ENCODE measurements around the gene NUP54. TPM values are rescaled to one million over a fixed set of nuclear protein-coding genes. Genes with fewer than 3 reads are reported as not detected.

Gene NUP54
- total RNA-seq (ENCODE audit: low replicate concordance): 38.0 and 55.4 TPM in 2 replicates
- long read RNA-seq, transcript NUP54-217 (11 exons, 1,563 nt): minor isoform, 9 of 256 reads
- long read RNA-seq, transcript NUP54-201 (12 exons, 2,367 nt): major isoform, 203 of 256 reads
- long read RNA-seq, transcript NUP54-211 (11 exons, 1,385 nt): minor isoform, 9 of 256 reads
- long read RNA-seq, partial matches to known transcripts: 12 of 256 reads
- long read RNA-seq, other reads (novel, unspliced or antisense): 23 of 256 reads

GRCh38 chr4:76148142-76148865 lies at the start of gene NUP54:
NUP54 (minus strand) TSS chr4:76148397; CDS start chr4:76148374, 23 bp downstream.
- Mint-ChIP-seq H3K27ac (peak within 1 kb of the TSS; percentile 93), H3K27me3 (no peaks in the 10 kb centered on the region), H3K4me1 (ENCODE audit: unreplicated experiment) (peaks cover 27% of the 10 kb centered on the region), H3K9me3 (no peaks in the 10 kb centered on the region), H3K4me3 (peak within 1 kb of the TSS; percentile 99), H3K36me3 (peaks cover 7% of the 10 kb centered on the region)
- TF ChIP-seq CTCF (conservative IDR thresholded peaks at IDR 0.05): no peak
- peak; percentile 94 for DNase-seq (ENCODE audit: extremely low spot score, unreplicated experiment)

- H3K36me3 Mint-ChIP-seq: peaks cover 36% of the 10 kb centered on the region
- DNase-seq (ENCODE audit: extremely low spot score, unreplicated experiment): no peak
- peaks cover 42% of the 10 kb centered on the region for H3K4me1 Mint-ChIP-seq (ENCODE audit: unreplicated experiment)
- H3K4me3 Mint-ChIP-seq: peak overlapping the region; percentile 67
- no peak for TF ChIP-seq CTCF (conservative IDR thresholded peaks at IDR 0.05)
- peaks cover 6% of the 10 kb centered on the region for H3K9me3 Mint-ChIP-seq
- no peaks in the 10 kb centered on the region for H3K27me3 Mint-ChIP-seq
- peak overlapping the region; percentile 87 for H3K27ac Mint-ChIP-seq
Measured at GRCh38 chr4:76197031-76197743, 49.0 kb upstream of the NUP54 start.

- no peak for TF ChIP-seq CTCF (conservative IDR thresholded peaks at IDR 0.05)
- Mint-ChIP-seq H3K4me1 (ENCODE audit: unreplicated experiment) (peaks cover 42% of the 10 kb centered on the region), H3K27ac (peak overlapping the region; percentile 87), H3K36me3 (peaks cover 44% of the 10 kb centered on the region), H3K9me3 (peaks cover 11% of the 10 kb centered on the region), H3K4me3 (no peak overlapping the region), H3K27me3 (no peaks in the 10 kb centered on the region)
- DNase-seq (ENCODE audit: extremely low spot score, unreplicated experiment): no peak
Measured at GRCh38 chr4:76196376-76196775, 48.2 kb upstream of the NUP54 start.

- H3K9me3 Mint-ChIP-seq: peaks cover 11% of the 10 kb centered on the region
- H3K27me3 Mint-ChIP-seq: no peaks in the 10 kb centered on the region
- no peak for DNase-seq (ENCODE audit: extremely low spot score, unreplicated experiment)
- H3K4me3 Mint-ChIP-seq: no peak overlapping the region
- peaks cover 33% of the 10 kb centered on the region for H3K4me1 Mint-ChIP-seq (ENCODE audit: unreplicated experiment)
- no peak for TF ChIP-seq CTCF (conservative IDR thresholded peaks at IDR 0.05)
- no peak overlapping the region for H3K27ac Mint-ChIP-seq
- peaks cover 47% of the 10 kb centered on the region for H3K36me3 Mint-ChIP-seq
Measured at GRCh38 chr4:76195326-76195725, 47.1 kb upstream of the NUP54 start.

GRCh38 chr4:76194325-76194724 lies 46.1 kb upstream of the NUP54 start:
- Mint-ChIP-seq H3K4me3 (no peak overlapping the region), H3K9me3 (peaks cover 11% of the 10 kb centered on the region), H3K27ac (peak overlapping the region; percentile 37), H3K27me3 (no peaks in the 10 kb centered on the region), H3K4me1 (ENCODE audit: unreplicated experiment) (peaks cover 25% of the 10 kb centered on the region), H3K36me3 (peaks cover 50% of the 10 kb centered on the region)
- no peak for TF ChIP-seq CTCF (conservative IDR thresholded peaks at IDR 0.05)
- no peak for DNase-seq (ENCODE audit: extremely low spot score, unreplicated experiment)
